Naive B cell (primary cell): ENCODE measurements around the gene OBP2B. TPM values are rescaled to one million over a fixed set of nuclear protein-coding genes. Genes with fewer than 3 reads are reported as not detected.
A peak's percentile ranks its signal among the peaks of the same experiment; 100 is the strongest.
"Not testable (repeated sequence)": the region's sequence is repeated elsewhere in the genome, so short reads cannot be mapped to it uniquely, and the experiment has no call there.

ENCODE experiments used
- ATAC-seq, 2 donors: fragments of 150-1000 bp; cut with Tn5 transposase; 2 replicates each; pipeline ENCODE4 v1.10.0; 2021; ENCODE audit warnings: low read depth in 2 of 2, mild to moderate bottlenecking in 2 of 2, moderate library complexity in 2 of 2
- DNase-seq: peaks from one replicate; pipeline ENCODE4 v3.0.0; 2022
- H3K27ac Mint-ChIP-seq, 6 donors: one replicate each; pipeline ENCODE4 v1.8.0; 2020 to 2022; ENCODE audit warnings: mild to moderate bottlenecking in 6 of 6, mixed read lengths in 6 of 6, moderate library complexity in 5 of 6, inconsistent platforms in 2 of 6
- H3K27me3 Mint-ChIP-seq, 3 donors: one replicate each; pipeline ENCODE4 v1.8.0; 2021 to 2022; ENCODE audit warnings: mixed read lengths in 3 of 3, mild to moderate bottlenecking in 1 of 3
- H3K36me3 Mint-ChIP-seq, 2 donors: one replicate each; pipeline ENCODE4 v1.8.0; 2020 to 2022; ENCODE audit warnings: mixed read lengths in 2 of 2, inconsistent platforms in 1 of 2, mild to moderate bottlenecking in 1 of 2
- H3K4me1 Mint-ChIP-seq, 3 donors: one replicate each; pipeline ENCODE4 v1.8.0; 2020 to 2022; ENCODE audit warnings: mixed read lengths in 3 of 3, inconsistent platforms in 1 of 3, mild to moderate bottlenecking in 1 of 3, moderate library complexity in 1 of 3
- H3K4me3 Mint-ChIP-seq, 8 donors: one replicate each; pipeline ENCODE4 v1.8.0; 2020 to 2022; ENCODE audit warnings: mild to moderate bottlenecking in 8 of 8, mixed read lengths in 8 of 8, moderate library complexity in 8 of 8, inconsistent platforms in 2 of 8
- H3K9me3 Mint-ChIP-seq, 7 donors: one replicate each; pipeline ENCODE4 v1.8.0; 2020 to 2022; ENCODE audit warnings: mixed read lengths in 7 of 7, mild to moderate bottlenecking in 5 of 7, inconsistent platforms in 2 of 7, moderate library complexity in 1 of 7
- polyA plus RNA-seq, 6 donors: library from polyadenylated mRNA; unstranded; fragments of 300-500 nt; fragmentation: Illumina TruSeq; gene quantifications; one replicate each; pipeline ENCODE4 v1.2.3, GENCODE V29; 2021; ENCODE audit warnings: low read depth in 6 of 6

The OBP2B gene
- polyA plus RNA-seq, 6 donors from 2014 or later, result not detected

GRCh38 chr9:133248726-133249295, 39.8 kb upstream of the OBP2B start:
- no peak for DNase-seq
- H3K27ac Mint-ChIP-seq, result no peak overlapping the region
- ATAC-seq, result no peak
- H3K4me1 Mint-ChIP-seq, result no peaks in the 10 kb centered on the region
- H3K36me3 Mint-ChIP-seq, result no peaks in the 10 kb centered on the region
- H3K9me3 Mint-ChIP-seq, result peaks cover 0 to 3% (median 0%) of the 10 kb centered on the region in 7 donors
- no peak overlapping the region for H3K4me3 Mint-ChIP-seq
- peaks cover 19 to 30% (median 26%) of the 10 kb centered on the region in 3 donors for H3K27me3 Mint-ChIP-seq

DNA sequence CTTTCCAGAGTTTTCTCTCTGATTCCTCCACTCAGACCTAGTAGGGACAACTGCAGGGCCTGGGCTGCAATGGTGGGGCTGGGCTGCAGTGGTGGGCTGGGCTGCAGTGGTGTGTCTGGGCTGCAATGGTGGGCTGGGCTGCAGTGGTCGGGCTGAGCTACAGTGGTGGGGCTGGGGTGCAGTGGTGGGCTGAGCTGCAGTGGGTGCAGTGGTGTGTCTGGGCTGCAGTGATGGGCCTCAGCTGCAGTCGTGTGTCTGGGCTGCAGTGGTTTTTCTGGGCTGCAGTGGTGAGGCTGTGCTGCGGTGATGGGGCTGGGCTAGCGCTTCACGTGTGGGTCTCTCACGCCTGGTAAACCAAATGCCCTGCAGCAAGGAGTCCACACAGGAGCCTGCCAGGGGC, 38.6 kb upstream of the OBP2B start:
- Mint-ChIP-seq H3K9me3 (no peaks in the 10 kb centered on the region), H3K4me1 (no peaks in the 10 kb centered on the region), H3K4me3 (no peak overlapping the region), H3K36me3 (no peaks in the 10 kb centered on the region), H3K27ac (no peak overlapping the region), H3K27me3 (peaks cover 20 to 30% (median 29%) of the 10 kb centered on the region in 3 donors)
- no peak for DNase-seq
- no peak for ATAC-seq

GRCh38 chr9:133246991-133247390, 37.9 kb upstream of the OBP2B start:
- ATAC-seq (no peak), DNase-seq (no peak)
- no peak overlapping the region for H3K4me3 Mint-ChIP-seq
- H3K36me3 Mint-ChIP-seq, result no peaks in the 10 kb centered on the region
- no peaks in the 10 kb centered on the region for H3K9me3 Mint-ChIP-seq
- H3K4me1 Mint-ChIP-seq, result no peaks in the 10 kb centered on the region
- no peak overlapping the region for H3K27ac Mint-ChIP-seq
- peaks cover 23 to 32% (median 30%) of the 10 kb centered on the region in 3 donors for H3K27me3 Mint-ChIP-seq

DNA sequence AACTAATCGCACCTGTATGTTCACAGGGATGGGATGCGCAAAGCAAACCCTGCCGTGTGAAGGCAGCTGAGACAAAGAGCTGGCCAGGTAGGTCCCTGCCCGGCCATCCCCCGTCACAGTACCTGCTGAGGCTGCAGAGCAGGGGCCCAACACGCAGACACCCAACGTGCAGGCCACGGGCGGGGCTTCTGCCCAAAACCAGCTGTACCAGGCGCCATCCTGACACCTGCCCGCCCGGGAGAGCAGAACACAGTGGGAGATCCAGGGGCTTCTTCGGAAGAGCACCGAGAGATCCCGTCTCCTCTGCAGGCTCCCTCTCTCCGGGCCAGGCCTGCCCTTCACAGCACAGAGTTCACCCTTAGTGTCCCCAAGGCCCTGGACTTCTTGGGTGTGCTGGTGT, 37.5 kb upstream of the OBP2B start:
- H3K4me3 Mint-ChIP-seq, result no peak overlapping the region
- no peak for DNase-seq
- ATAC-seq, result no peak
- H3K9me3 Mint-ChIP-seq, result no peaks in the 10 kb centered on the region
- no peaks in the 10 kb centered on the region for H3K4me1 Mint-ChIP-seq
- H3K36me3 Mint-ChIP-seq, result no peaks in the 10 kb centered on the region
- H3K27ac Mint-ChIP-seq, result no peak overlapping the region
- H3K27me3 Mint-ChIP-seq, result peaks cover 27 to 36% (median 30%) of the 10 kb centered on the region in 3 donors

DNA sequence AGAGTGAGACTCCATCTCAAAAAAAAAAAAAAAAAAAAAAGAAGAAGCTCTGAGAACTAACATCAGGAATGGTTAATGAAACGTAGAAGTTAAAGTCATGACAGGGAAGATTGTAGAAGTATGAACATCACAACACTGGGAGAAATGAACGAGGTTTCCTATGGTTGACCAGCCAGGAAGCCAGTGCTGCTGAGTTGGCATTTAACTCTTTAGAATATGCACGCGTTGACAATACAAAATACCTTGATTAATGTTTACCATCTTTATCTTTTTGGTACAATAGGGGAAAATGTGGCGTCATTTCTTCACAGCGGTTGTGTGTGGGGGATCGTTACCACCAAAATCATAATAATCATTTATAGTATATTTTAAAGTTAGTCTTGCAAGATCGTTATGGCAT, 33.9 kb upstream of the OBP2B start:
- peaks cover 20 to 49% (median 23%) of the 10 kb centered on the region in 3 donors for H3K27me3 Mint-ChIP-seq

DNA sequence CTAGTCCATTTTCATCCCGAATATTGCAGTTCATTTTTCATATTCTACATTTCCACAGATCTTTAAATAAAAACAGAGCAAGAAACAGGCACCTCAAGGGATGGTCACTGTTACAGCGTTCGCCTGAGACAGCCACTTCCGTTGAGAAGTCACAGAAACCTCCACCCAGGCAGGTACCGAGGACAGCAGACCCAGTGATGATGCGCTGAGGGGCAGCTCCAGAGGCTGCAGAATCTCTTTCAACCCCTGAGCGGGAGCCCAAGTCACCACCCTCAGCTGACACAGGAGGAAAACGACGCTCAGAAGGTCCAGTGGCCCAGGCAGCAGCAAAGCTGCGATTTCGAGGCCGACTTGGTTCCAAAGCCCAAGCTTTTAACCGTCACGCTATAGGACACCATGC, 33.2 kb upstream of the OBP2B start:
- ATAC-seq, result no peak

More for the DNA sequence above, 33.9 kb upstream of the OBP2B start:
- DNase-seq (no peak), ATAC-seq (no peak)
- H3K4me1 Mint-ChIP-seq, result peaks cover 11 to 15% (median 14%) of the 10 kb centered on the region in 3 donors
- peaks cover 0 to 1% (median 0%) of the 10 kb centered on the region in 7 donors for H3K9me3 Mint-ChIP-seq
- no peak overlapping the region for H3K4me3 Mint-ChIP-seq
- H3K36me3 Mint-ChIP-seq, result no peaks in the 10 kb centered on the region
- no peak overlapping the region for H3K27ac Mint-ChIP-seq

DNA sequence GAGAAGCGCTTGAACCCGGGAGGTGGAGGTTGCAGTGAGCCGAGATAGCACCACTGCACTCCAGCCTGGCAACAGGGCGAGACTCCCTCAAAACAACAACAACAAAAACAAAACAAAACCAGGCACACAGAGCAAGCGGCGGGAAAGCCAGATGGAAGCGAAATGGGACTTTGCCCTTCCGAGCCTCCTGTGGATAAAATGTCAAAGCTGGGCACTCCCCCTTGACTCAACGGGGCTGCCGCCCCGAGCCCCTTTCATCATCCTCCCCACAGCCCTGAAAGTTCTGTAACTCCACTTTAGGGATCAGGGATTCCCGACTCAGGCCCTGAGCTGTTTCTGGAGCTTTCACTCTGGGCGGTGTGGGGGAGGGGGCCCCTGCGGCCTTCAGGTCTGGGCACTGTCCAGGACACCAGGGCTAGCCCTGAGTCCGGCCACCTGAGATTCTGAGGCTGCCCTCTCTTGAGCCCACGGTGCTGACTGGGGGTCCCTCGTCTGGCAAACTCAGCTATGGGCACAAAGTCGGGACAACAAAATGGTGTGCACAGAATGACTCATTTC, 30.6 kb upstream of the OBP2B start:
- Mint-ChIP-seq H3K9me3 (peaks cover 0 to 3% (median 0%) of the 10 kb centered on the region in 7 donors), H3K4me1 (peaks cover 13 to 21% (median 17%) of the 10 kb centered on the region in 3 donors), H3K27ac (peak overlapping the region in 1 of 6 donors; percentile 42), H3K27me3 (peaks cover 32 to 64% (median 32%) of the 10 kb centered on the region in 3 donors), H3K4me3 (peak overlapping the region in 2 of 8 donors; percentile 53 to 74), H3K36me3 (no peaks in the 10 kb centered on the region)
- no peak for DNase-seq
- no peak for ATAC-seq

More for the DNA sequence above, 33.2 kb upstream of the OBP2B start:
- Mint-ChIP-seq H3K27me3 (peaks cover 26 to 56% (median 31%) of the 10 kb centered on the region in 3 donors), H3K4me3 (no peak overlapping the region), H3K4me1 (peaks cover 13 to 21% (median 17%) of the 10 kb centered on the region in 3 donors), H3K36me3 (no peaks in the 10 kb centered on the region), H3K27ac (no peak overlapping the region), H3K9me3 (peaks cover 0 to 3% (median 0%) of the 10 kb centered on the region in 7 donors)
- no peak for DNase-seq

DNA sequence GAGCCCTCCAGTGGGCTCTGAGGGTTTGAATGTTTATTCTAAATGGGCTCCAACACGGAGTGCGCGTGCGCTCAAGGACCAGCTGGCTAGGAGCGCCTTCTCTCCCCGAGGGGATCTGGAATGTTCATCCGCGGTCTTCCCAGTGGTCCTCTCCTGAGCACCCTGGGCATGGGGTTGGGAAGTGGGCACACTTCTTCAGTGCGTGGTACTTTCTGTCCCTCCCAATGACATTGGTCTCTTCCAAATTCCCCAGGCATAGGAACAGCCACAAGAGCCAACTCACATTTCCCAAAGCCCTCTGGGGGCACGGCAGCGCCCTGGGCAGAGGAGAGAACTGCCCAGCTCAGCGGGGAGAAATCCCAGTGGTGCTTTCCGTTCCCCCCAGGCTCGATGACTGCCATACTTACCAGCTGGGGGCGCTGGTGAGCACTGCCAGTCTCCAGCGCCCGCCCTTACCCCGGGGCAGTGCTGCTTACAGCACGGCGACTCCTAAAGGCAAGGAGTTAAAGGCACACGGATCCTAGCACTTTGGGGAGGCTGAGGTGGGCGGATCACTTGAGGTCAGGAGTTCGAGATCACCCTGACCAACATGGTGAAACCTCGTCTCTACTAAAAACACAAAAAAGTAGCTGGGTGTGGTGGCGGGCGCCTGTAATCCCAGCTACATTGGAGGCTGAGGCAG, 29.9 kb upstream of the OBP2B start:
- ATAC-seq (peak; percentile 80 to 84), DNase-seq (peak; percentile 37)
- Mint-ChIP-seq H3K4me1 (peaks cover 13 to 21% (median 17%) of the 10 kb centered on the region in 3 donors), H3K9me3 (peaks cover 0 to 3% (median 0%) of the 10 kb centered on the region in 7 donors), H3K27ac (no peak overlapping the region), H3K27me3 (peaks cover 26 to 64% (median 32%) of the 10 kb centered on the region in 3 donors), H3K4me3 (peak overlapping the region in 7 of 8 donors; percentile 52 to 87 (median 62)), H3K36me3 (no peaks in the 10 kb centered on the region)

GRCh38 chr9:133238272-133238850, 29.3 kb upstream of the OBP2B start:
- Mint-ChIP-seq H3K27ac (no peak overlapping the region), H3K4me3 (peak overlapping the region in 7 of 8 donors; percentile 52 to 87 (median 62)), H3K9me3 (peaks cover 0 to 3% (median 0%) of the 10 kb centered on the region in 7 donors), H3K36me3 (no peaks in the 10 kb centered on the region), H3K4me1 (peaks cover 13 to 21% (median 17%) of the 10 kb centered on the region in 3 donors), H3K27me3 (peaks cover 24 to 60% (median 32%) of the 10 kb centered on the region in 3 donors)
- DNase-seq, result peak; percentile 23
- peak; percentile 68 to 69 for ATAC-seq

DNA sequence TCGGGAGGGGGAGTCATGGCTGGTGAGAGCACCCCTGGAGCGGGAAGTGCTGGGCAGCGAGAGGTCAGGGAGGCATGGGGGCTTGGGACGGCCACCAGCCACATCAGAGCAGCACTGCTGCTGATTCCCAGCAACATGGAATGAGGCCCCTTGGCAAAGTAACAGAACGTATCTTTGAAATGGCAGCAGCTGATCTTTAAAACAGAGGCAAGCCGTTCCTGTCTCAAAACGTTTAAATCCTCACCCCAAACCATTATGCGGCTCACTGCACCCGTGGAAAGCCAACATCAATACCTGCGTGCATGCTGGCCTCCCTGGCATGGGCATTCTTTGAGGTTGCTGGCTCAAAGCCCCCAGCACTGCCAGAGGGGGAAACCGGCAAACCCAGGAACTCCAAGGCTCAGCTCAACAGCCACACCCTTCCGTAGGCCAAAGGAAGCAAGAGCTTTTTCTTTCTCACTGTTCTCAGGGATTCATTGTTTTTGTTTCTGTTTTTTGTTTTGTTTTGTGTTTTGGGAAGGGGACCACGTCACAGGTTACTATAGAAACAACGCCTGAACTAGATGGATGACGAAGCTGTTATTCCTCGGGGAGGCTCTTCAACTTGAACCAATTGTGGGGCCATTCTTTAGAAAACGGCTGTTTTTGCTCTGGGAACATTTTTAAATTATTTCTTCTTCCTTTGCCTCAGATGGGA, 28.1 kb upstream of the OBP2B start:
- H3K27me3 Mint-ChIP-seq, result peaks cover 27 to 58% (median 32%) of the 10 kb centered on the region in 3 donors
- H3K36me3 Mint-ChIP-seq, result no peaks in the 10 kb centered on the region
- H3K4me3 Mint-ChIP-seq, result peak overlapping the region in 3 of 8 donors; percentile 18 to 42 (median 33)
- peaks cover 13 to 21% (median 17%) of the 10 kb centered on the region in 3 donors for H3K4me1 Mint-ChIP-seq
- no peak for ATAC-seq
- H3K27ac Mint-ChIP-seq, result peak overlapping the region in 1 of 6 donors; percentile 47
- no peak for DNase-seq
- peaks cover 0 to 3% (median 0%) of the 10 kb centered on the region in 7 donors for H3K9me3 Mint-ChIP-seq

GRCh38 chr9:133236291-133237034, 27.4 kb upstream of the OBP2B start:
- H3K4me3 Mint-ChIP-seq, result peak overlapping the region in 1 of 8 donors; percentile 42
- H3K27me3 Mint-ChIP-seq, result peaks cover 21 to 51% (median 32%) of the 10 kb centered on the region in 3 donors
- H3K36me3 Mint-ChIP-seq, ATAC-seq, DNase-seq, H3K9me3 Mint-ChIP-seq: not testable (repeated sequence)
- peak overlapping the region in 1 of 6 donors; percentile 47 for H3K27ac Mint-ChIP-seq
- H3K4me1 Mint-ChIP-seq, result peaks cover 13 to 21% (median 17%) of the 10 kb centered on the region in 3 donors

DNA sequence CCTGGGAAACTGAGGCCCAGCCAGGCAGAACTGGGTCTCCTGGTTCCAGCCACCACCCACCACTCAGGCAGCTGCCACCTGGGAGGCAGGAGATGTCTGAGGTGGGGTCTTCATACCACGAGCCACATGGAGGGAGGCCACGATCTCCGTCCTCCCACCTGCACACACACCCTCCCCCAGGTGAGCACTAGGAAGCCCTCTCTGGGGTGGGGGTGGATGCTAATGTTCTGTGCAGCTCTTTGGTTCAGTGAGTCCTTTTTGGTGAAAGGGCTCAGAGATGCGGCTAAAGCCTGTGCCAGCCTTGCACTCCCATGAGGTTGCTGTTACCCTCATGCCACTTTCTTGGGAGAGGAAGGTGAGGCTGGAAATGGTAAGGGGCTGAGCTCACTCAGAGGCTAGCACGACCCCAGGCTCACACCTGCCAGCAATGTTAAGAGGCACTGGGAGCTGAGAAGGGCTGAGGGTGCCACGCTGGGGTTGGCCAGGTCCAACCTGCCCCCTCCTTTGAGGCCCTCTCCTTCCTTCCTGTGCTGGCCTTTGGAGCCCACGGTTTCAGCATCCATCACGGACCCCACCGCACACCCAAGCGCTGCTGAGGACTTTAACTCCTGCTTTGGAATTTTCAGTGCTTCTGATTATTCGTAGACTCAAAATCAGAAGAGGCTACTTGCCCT, 26.6 kb upstream of the OBP2B start:
- Mint-ChIP-seq H3K27ac (no peak overlapping the region), H3K36me3 (no peaks in the 10 kb centered on the region), H3K4me3 (peak overlapping the region in 1 of 8 donors; percentile 20), H3K9me3 (peaks cover 0 to 5% (median 0%) of the 10 kb centered on the region in 7 donors), H3K4me1 (peaks cover 13 to 21% (median 17%) of the 10 kb centered on the region in 3 donors), H3K27me3 (peaks cover 21 to 45% (median 32%) of the 10 kb centered on the region in 3 donors)
- DNase-seq, result no peak
- no peak for ATAC-seq
